Measurements from ENCODE around the gene C9orf40.

GRCh38 chr9:74974558-74974957 is 21.8 kb upstream of the C9orf40 start:
- TF ChIP-seq CTCF (IDR thresholded peaks at IDR 0.05) (no peak), POLR2A (IDR thresholded peaks at IDR 0.05) (no peak)
